Putamen (tissue), 1 donor: Measurements from ENCODE around the gene EVL.
"Not testable (repeated sequence)": the region's sequence is repeated elsewhere in the genome, so short reads cannot be mapped to it uniquely, and the experiment has no call there.

Source experiments
- DNase-seq: peaks from one replicate; pipeline ENCODE4 v3.0.0-alpha.2; 2016; ENCODE audit warnings: low spot score

EVL gene

DNA sequence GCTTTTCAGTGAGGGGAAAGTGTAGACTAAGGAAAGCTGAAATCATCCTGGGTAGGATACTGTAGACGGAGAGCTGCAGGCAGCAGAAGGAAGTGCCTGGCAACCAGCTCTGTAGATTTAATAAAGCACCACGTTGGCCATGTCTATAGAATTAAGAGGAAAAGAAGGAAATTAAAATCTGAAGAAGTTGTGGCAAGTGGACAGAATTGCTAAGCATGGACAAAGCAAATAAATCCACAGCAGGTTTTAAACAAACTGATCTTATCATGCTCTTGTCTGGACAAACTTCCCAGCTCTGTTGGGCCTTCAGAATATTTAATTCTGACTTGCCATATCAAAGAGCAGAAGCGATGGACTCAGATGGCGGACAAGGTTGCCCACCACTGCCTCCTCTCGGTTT, 27.2 kb upstream of the EVL start:
- no peak for DNase-seq

GRCh38 chr14:100039903-100040302, 25.3 kb upstream of the EVL start:
- DNase-seq = no peak

DNA sequence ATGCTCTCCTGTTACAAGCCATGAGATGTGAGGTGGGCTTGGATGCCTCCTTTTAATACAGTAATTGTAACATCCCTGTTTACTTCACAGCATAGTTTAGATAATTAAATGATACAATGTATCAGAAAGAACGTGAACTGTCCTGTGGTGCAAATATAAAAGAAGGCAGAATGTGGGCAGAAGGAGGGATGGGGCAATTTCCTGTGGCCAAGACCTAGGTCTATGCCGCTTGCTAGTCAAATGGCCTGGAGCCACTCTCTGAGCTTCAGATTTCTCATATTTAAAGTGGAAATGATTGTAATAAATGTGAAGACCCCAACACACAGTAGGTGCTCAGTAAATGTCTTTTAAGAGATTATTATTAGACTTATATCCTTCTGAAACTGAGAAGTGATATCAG, 24.0 kb upstream of the EVL start:
- DNase-seq = no peak

DNA sequence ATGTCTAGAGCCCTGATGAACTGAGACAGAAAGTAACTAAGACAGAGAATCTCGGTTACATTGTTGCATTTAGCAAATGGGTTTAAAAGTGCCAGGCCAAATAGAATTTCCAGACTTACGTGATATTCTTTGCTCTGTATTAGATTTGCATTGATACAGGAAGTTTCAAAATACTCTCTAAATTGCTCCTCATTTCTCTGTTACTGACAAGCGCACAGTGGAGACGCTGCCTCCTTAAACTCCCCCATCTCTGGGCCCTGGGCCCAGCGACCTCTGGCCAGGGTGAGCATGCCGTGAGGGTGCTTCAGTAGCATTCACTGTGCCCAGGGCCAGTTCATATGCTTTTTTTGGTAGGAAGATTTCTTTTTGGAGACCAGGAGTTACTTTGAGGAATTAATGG, 22.9 kb upstream of the EVL start:
- no peak for DNase-seq

DNA sequence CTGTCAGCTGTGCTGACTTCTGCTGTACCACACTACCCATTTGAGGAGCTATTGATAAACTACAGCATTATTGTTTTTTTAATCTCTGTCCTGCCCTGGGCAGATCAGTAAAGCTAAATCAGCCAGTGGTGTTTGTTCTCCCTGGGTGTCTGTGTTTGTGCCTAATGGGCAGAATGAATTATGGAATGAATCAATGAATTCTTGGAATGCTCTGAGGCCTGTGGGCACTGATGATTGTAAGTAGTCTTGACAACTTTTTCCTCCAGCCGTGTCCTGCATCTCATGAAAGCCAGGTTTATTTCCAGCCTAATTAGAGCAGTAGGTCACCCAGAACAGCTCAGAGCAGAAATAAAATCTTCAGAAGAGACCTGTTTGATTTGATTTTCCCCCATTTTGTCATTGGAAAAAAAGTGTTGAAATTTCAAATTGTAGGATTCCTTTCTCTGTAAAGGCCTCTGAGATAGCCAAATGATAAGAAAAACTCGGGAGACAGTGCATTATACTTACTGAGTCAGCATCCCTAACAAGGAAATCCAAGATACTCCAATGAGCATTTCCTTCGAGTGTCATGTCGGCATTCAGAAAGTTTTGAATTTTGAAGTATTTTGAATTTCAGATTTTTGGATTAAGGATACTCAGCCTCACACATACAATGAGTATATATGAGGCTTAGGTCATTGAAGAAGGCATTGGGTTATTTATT, 19.4 kb upstream of the EVL start:
- no peak for DNase-seq

- DNase-seq = no peak
Measured at GRCh38 chr14:100047600-100047999, 17.6 kb upstream of the EVL start.

DNA sequence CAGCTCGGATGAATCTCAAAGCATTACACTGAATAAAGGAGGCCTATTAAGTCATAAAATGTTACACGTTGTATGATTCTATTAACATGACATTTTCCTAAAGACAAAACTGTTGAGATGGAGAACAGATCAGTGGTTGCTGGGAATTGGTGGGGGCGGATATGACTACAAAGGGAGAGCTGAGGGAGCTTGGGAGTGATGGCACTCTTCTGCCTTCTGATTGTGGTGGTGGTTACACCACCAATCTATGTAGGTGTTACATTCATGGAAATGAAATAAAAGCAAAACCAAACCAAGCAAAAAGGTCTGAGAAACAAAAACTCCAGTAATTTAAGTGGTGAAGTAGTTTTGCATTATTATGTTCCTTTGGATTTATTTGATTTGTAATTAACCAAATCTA, 16.4 kb upstream of the EVL start:
- DNase-seq = no peak

- no peak for DNase-seq
Measured at GRCh38 chr14:100049220-100049619, 16.0 kb upstream of the EVL start.

DNA sequence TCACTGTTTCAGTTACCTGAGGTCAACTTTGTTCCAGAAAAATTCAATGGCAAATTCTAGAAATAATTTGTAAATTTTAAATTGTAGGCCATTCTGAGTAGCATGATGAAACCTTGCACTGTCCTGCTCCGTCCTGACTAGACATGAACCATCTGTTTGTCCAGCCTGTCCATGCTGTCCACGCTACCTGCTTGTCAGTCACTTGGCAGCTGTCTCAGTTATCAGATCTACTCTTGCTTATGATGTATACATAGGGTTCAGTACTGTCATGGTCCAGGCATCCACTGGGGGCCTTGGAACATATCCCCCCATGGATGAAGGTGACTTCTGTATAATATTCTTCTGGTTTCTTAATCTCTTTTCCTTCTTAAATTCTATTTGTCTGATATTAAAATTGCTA, 14.1 kb upstream of the EVL start:
- DNase-seq = no peak

GRCh38 chr14:100051543-100051942, 13.7 kb upstream of the EVL start:
- no peak for DNase-seq

- no peak for DNase-seq
Measured at GRCh38 chr14:100052819-100053218, 12.4 kb upstream of the EVL start.

DNA sequence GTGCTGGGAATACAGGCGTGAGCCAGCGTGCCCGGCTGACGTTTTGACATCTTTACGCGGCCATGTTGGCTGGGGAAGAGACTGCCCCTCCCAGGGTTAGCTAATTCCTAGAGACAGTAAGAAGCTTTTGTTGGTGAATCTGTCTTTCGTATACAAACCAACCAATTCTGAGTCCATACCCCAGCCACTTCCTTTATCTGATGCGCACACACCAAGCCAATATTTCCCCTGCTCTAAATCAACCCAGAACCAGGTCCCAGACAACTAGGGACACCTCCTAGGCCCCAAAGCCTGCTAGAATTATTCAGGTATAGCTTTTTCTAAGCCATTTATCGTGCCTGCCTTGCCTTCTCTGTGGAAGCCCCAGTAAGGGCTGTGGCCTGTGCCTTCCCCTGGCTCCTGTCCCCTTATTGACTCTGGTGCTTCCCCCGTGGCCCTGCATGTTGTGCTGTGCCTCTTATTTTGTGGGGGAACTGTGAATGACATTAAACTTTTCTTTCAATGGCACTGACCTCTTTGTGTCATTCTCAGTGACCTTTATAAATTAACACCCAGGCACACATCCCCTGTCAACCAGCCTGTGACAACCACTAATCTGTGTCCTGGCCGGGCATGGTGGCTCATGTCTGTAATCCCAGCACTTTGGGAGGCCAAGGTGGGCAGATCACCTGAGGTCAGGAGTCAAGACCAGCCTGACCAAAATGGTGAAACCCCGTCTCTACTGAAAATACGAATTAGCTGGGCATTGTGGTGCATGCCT, 10.7 kb upstream of the EVL start:
- no peak for DNase-seq

DNA sequence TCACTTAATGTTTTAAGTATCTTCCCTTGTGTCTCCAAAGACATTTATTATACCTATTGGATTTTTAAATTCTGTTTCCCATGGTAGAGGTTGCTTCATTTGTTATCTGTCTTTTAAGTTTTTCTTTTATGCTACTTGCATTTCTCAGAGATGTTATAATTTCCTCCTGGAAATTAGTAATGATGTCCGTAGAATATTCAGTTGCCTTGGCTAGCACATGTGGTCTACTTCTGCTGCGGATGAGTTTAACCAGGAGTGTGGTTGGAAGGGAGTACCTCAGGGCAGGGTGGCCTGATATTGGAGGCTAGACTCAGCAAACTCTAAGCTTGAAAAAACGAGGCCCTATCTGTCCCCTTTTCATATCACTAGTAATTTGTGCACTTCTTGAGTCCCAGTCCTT, 8.8 kb upstream of the EVL start:
- DNase-seq = no peak

GRCh38 chr14:100056964-100057795, 8.0 kb upstream of the EVL start:
- no peak for DNase-seq

DNA sequence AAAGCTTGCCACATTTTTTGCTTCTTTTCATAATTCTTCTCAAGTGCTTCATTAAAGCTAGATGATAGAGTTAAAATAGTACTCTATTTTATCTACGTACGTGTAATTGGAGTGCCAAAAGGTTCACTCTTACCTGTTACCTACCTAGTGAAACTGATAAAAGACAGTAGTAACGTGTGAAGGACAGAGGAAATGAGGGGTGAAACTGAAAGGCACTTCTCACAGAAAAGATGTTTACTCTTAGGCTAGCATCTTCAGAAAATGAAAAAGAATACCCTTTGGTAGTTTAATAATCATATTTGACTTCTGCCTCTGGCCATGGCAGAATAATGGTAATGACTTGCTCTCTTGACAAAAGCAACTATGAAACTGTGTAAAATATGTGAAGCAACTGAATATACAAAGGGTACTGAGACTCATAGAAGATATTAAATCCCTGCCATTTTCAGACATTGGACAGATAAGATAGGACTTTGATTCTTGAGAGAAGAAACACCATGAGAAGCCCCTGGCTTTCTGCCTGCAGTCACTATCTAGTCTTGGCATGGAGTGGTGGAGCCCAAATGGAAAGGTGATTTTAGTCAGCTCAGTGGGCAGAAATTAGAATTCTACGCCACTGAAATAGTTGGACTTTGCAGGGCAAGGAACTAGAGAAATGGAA, 6.3 kb upstream of the EVL start:
- no peak for DNase-seq

DNA sequence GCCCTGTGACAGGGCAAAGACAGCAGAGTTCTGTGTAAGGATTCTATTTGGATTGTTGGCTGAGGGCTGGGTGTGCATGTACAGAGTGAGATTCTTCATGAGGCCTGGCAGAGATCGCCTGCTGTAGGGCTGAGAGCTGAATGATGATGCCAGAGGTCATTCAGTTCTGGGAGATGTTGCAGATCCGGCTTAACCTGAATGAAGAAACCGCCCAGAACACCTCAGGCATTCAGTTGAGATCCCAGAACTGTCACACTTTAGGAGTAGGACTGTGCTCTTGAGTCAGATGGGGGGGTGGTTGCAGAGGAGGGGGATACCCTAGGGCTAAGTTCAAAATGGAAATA, 5.8 kb upstream of the EVL start:
- DNase-seq = no peak

GRCh38 chr14:100060760-100061159, 4.5 kb upstream of the EVL start:
- DNase-seq = no peak

GRCh38 chr14:100062590-100062989, 2.6 kb upstream of the EVL start:
- no peak for DNase-seq

DNA sequence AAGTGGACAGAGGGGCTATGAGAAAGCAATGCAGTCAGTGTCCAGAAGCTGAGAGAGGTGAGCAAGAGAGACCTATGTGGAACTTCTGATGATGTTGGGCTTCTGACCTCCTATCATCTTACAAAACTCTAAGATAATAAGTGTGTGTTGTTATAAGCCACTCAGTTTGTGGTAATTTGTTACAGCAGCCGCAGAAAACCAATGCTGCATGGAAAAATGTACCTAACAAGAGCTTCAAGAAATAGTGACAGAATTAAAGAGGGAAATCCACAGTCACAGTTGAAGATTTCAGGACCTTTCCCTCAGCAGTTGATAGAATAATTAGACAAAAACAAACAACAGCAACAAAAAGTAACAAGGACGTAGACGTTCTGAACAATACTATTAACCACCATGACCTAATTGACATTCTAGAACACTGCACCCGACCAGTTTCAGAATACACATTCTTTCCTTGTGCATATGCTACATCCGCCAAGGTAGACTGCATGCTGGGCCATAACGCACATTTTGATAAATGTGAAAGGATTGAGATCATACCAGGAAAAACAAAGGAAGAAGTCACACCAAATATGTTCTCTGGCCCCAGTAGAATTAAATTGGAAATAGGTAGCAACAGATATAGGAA, 1.8 kb upstream of the EVL start:
- no peak for DNase-seq

DNA sequence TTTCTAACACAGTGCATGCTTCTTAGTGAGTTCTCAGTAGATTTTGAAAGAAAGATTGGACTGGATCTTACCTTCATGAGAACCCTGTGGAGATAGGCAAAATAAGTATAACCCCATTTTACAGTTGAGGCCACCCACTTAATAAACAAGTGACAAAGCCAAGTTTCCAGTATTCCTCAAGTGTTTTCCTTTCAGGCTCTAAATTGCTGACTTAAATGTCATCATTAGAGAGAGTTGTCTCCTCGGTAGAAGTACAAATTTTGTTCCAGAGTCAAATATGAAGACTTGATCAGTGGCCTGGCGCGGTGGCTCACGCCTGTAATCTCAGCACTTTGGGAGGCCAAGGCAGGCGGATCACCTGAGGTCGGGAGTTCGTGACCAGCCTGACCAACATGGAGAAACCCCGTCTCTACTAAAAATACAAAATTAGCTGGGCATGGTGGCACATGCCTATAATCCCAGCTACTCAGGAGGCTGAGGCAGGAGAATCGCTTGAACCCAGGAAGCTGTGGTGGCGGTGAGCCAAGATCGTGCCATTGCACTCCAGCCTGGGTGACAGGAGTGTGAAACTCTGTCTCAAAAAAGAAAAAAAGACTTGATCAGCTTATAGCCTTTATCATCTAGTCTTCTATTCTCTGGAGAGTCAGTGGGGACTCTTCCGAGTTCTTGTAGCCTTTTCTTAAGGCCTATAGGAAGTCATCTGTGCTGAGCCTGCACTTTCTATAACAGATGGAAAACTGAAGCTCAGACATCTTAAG, 708 bp upstream of the EVL start:
- not testable (repeated sequence) for DNase-seq

DNA sequence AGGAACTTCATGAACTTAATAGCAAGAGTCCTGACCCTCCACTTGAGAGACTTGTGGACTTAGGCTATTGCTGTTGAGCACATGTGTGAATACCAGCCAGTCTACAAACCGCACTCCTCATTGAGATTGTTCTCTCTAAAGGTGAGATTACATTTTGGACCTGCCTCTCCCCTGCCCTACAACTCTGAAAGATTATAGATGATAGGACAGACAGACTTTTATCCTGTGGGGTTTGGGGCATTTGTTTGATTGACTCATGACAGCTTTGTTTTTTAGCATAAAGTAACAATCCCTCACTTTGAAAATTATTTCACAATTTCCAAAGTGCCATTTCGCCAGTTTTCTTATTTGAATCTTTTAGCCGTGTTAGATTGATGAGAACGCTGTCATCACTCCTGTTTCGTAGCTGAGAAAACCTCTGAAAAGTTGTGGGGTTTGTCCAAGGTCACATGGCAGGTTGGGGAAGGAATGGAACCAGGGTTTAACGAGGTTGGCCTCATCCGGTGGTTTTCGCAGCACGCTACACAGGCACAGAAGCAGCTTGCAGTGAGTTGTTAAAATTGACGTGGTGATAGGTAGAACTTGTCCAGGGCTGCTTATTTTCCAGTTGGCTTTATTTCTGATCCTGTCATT, 836 bp downstream of the EVL start:
- DNase-seq = no peak
